ENCODE results near the gene MLH3.
"Not testable (repeated sequence)": the region's sequence is repeated elsewhere in the genome, so short reads cannot be mapped to it uniquely, and the experiment has no call there.

The MLH3 gene

GRCh38 chr14:75050852-75051555 is at the start of gene MLH3:
TSS of gene MLH3 (minus strand) at chr14:75051467. CDS start at chr14:75049655, 1,812 bp downstream.
- peak; percentile 69 for DNase-seq

DNA sequence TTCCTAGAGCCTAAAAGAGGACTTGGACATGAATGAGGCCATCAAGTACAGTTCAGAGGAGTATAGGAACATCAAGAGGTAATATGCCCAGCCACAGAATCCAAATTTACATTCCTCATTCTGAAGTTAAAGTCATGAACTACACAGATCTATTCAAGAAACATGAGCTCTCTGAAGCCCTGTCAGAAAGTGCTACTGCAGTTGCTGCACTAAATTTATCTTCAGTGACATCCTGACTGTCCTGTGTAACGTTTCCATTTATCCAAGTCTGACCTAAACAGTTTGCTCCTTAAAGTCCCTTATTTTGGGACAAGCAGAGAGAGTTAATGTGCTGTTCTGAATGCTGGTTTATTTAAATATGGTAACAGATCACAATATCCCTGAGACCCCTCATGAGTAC is 47.4 kb upstream of the MLH3 start:
- no peak for DNase-seq

DNA sequence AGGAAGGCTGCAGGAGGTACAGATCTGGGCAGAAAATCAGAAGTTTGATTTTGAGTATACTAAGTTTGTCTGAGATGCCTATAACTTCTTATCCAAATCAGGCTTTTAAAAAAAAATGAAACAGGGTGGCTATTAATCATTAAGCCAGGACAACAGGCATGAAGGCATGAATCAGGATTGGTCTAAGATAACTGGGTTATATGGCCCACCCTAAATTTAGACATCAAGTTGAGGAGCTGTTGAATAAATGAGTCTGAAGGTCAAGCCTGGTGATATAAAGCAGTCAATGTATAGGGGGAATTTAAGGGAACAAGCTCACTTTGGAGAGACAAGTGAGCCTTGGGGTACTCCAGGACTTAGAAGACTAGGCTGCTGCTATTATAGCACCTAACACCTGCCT is 46.9 kb upstream of the MLH3 start:
- no peak for DNase-seq

DNA sequence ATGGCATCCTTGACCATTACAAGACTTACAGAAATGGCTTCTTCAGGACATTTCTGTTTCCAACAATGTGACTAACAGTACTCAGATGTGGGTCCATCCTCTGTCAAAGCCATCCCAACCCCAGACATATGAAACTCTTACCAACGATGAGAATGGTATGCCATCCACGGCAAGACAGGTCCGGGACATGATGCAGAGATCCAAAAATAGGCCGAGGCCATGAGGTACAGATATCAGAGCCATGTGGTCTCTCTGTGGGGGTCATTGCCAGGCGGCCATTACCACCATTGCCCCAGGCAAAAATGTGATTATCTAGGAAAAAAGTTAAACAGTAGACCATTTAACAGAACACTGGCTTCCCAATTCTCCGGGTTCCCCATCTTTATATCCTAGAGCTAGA is 45.7 kb upstream of the MLH3 start:
- no peak for DNase-seq

DNA sequence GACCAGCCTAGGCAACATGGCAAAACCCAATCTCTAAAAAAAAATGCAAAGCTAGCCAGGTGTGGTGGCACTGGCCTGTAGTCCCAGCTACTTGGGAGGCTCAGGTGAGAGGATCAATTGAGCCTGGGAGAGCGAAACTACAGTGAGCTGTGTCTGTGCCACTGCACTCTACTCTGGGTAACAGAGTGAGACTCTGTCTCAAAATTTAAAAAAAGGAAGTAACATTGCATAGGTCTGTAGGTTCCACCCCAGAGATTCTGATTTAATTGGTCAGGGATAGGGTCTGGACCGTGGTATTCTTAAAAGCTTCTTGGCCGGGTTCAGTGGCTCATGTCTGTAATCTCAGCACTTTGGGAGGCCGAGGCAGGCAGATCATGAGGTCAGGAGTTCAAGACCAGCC is 44.4 kb upstream of the MLH3 start:
- no peak for DNase-seq

GRCh38 chr14:75094896-75095295 is 43.6 kb upstream of the MLH3 start:
- DNase-seq: no peak

DNA sequence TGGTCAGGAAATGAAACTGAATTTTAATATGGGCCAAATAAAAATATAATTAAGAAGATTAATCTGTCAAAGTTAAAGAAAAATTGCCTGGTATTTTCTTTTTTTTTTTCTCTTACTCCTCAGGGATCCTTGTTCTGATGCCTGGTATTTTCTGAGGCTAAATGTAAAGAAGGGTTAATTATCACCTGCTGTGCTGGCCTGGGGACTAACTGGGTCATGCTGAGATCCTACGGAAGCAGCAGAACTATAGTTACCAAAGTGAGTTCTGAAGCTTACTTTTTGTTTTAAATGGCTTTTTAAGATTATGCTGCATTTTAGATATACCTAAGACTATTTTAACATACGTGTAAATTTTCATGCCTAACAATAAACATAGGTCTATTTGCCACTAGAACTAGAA is 41.4 kb upstream of the MLH3 start:
- no peak for DNase-seq

GRCh38 chr14:75091251-75091650 is 40.0 kb upstream of the MLH3 start:
- DNase-seq: no peak

- no peak for DNase-seq
Measured at GRCh38 chr14:75090353-75090752, 39.1 kb upstream of the MLH3 start.

DNA sequence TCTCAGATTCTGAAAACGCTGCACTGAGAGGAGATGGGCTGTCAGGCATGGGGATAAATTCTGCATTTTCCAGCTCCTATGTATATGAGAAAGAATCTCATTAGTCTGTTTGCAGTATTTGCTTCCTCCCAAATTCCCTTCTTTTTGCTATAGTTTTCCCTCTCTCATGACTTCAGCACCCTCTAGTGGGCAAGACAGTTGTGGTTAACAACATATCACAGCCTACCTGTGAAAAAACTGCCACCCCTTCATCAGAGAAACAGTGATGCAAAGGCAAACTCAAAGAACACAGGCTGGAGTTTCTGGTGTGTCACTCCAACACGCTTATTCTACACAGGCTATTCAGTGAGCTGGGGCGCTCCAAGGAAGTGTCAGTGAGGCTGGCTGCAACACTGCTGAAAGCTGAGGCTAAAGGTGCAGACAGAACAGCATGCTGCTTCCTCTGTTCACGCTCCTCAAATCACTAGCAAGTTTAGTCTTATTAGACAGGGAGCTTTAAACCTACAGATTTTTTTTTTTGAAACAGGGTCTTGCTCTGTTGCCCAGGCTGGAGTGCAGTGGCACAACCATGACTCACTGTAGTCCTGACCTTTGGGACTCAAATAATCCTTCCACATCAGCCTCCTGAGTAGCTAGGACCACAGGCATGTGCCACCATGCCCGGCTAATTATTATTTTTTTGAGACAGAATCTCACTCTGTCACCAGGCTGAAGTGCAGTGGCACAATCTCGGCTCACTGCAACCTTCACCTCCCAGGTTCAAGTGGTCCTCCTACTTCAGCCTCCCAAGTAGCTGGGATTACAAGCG is 37.5 kb upstream of the MLH3 start:
- peak; percentile 75 for DNase-seq

GRCh38 chr14:75088153-75088552 is 36.9 kb upstream of the MLH3 start:
- DNase-seq: no peak

DNA sequence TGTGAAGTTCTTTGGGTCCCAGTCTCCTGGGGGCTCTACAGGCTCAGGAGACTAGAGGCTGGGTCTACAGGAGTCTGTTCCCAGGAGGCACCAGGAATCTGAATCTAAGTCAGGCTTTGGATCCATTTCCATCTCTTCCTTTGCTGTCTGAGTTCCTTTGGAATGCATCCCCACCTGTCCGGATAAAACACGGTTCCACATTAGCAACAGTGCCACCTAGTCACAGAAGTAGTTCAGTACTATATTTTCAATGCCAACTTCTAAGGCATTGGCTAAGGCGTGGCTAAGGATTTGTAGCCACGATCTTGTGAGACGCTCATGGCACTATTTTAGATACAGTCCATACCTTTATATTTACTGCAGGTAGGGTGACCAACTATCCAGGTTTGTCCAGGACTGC is 33.2 kb upstream of the MLH3 start:
- DNase-seq: peak; percentile 3

GRCh38 chr14:75083271-75083670 is 32.0 kb upstream of the MLH3 start:
- no peak for DNase-seq

DNA sequence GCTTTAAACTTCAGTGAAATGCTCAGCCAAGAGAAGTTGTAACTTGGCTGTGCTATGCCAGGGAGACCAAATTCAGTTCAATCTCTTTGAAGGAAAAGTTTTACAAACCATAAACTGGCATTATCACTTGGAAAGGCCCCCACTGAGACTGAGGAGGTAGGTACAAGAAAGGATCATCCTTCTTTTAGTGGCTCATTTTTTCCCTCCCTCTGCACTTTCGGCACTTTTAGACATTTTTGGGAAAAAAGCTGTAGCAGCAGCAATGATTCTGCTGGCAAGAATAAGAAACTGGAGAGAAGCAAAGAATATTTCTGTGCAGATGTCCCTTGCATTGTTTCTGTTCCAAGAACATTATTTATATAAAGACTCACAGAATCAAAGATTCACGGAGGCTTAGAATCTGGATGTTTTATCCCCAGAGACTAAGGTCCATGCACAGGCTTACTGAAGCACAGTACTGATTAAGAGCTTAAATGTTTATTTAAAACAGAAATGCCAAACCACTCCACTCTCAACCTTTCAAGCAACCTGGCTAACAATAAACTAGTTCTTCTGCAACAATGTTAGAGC is 30.5 kb upstream of the MLH3 start:
- DNase-seq: no peak

DNA sequence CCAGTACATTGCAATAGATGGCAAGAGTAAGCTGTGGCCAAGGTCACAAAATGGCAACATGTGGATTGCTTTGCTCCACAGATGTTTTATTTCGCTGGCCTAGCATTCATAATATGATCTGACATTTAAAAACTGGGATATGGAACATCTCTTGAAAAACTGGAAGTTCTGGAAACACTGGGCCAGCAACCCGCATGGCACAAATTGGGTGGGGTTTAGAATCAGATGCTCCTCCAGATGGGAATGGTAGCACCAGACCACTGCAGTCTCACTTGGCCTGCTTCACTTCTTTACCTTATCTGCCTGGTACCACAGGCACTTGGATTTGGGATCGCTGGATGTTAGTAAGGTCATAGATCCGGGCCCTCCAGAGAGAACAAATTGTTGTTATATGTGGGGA is 28.3 kb upstream of the MLH3 start:
- no peak for DNase-seq

- DNase-seq: no peak
Measured at GRCh38 chr14:75077794-75078193, 26.5 kb upstream of the MLH3 start.

DNA sequence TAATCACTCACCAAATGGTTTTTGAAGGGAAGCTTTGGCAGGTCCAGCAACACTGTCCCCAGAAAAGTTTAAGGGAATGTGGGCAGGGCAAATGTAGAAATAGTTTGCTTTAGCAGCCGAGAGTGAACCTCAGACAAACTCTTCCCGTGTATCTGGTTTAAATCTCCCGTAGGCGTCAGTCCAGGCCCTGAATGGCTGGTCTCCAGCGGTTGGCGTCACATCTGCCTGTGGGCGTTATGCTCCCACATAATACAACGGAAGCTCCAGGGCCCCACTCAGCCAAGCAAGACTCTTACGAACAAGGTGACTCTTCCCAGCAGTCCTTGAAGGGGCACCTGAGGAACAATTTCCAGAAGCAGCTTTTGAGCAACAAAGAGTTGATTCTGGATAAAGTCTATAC is 19.1 kb upstream of the MLH3 start:
- no peak for DNase-seq

- no peak for DNase-seq
Measured at GRCh38 chr14:75069811-75070145, 18.5 kb upstream of the MLH3 start.

GRCh38 chr14:75069121-75069810 is 18.0 kb upstream of the MLH3 start, which contains the start of gene ZC2HC1C:
TSS of gene ZC2HC1C (plus strand) at chr14:75069641. CDS start at chr14:75070574, 933 bp downstream.
- no peak for DNase-seq

GRCh38 chr14:75068294-75069120 is 17.2 kb upstream of the MLH3 start:
- DNase-seq: no peak

DNA sequence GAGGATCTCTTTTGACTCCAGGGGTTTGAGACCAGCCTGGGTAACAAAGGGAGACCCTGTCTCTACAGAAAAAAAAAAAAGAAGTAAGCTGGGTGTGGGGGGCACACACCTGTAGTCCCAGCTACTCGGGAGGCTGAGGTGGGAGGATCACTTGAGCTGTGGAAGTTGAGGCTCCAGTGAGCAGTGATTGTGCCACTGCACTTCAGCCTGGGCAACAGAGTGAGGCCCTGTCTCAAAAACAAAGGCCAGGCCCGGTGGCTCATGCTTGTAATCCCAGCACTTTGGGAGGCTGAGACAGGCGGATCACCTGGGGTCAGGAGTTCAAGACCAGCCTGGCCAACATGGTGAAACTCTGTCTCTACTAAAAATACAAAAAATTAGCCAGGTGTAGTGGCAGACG is 16.5 kb upstream of the MLH3 start:
- DNase-seq: not testable (repeated sequence)

DNA sequence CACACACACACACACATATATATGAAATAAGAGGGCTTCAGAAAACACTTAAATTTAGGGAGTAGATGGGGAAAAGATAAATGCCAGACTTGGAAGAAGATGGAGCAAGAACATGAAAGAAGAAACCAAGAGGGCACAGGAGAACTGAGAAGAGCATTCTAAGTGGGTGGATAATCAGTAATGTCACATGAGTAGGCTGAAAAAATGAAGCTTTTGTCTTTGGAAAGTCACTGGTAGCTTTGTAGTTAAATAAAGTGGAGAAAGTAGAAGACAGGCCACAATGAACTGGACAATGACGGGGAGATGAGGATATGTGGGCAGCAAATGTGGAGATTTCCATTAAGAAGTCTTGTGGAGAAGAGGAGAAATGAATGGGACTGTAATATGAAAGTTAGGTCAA is 15.9 kb upstream of the MLH3 start:
- no peak for DNase-seq

- DNase-seq: no peak
Measured at GRCh38 chr14:75066691-75067090, 15.4 kb upstream of the MLH3 start.

All from NCI-H82 (cell line).